Subcutaneous abdominal adipose tissue (tissue), 5 donors: ENCODE results near the gene PLAU.

Experiments
- H3K27ac ChIP-seq: one replicate; pipeline ENCODE4 v1.7.0; 2013; ENCODE audit warnings: low read depth, mild to moderate bottlenecking, inconsistent platforms, low read length, moderate library complexity
- H3K27me3 ChIP-seq, 5 donors: one replicate each; pipeline ENCODE4 v1.7.0; 2013; ENCODE audit warnings: low read length in 5 of 5, inconsistent platforms in 1 of 5; ENCODE audit not compliant: control insufficient read depth in 5 of 5, insufficient read depth in 4 of 5
- H3K36me3 ChIP-seq, 5 donors: one replicate each; pipeline ENCODE4 v1.7.0; 2013; ENCODE audit warnings: low read length in 5 of 5; ENCODE audit not compliant: control insufficient read depth in 5 of 5, insufficient read depth in 5 of 5
- H3K4me1 ChIP-seq, 5 donors: one replicate each; pipeline ENCODE4 v1.7.0; 2013; ENCODE audit warnings: low read length in 5 of 5, mild to moderate bottlenecking in 3 of 5, moderate library complexity in 1 of 5; ENCODE audit not compliant: control insufficient read depth in 5 of 5, insufficient read depth in 5 of 5
- H3K4me3 ChIP-seq, 5 donors: one replicate each; pipeline ENCODE4 v1.7.0; 2013; ENCODE audit warnings: low read length in 5 of 5, low read depth in 1 of 5
- H3K9ac ChIP-seq, 5 donors: one replicate each; pipeline ENCODE4 v1.7.0; 2013; ENCODE audit warnings: low read length in 5 of 5, mild to moderate bottlenecking in 4 of 5, moderate library complexity in 3 of 5
- H3K9me3 ChIP-seq, 5 donors: one replicate each; pipeline ENCODE4 v1.7.0; 2013; ENCODE audit warnings: low read length in 5 of 5; ENCODE audit not compliant: control insufficient read depth in 5 of 5
- donor health status: healthy.
- donor health status: healthy.
- donor health status: healthy.
- donor health status: healthy.
- donor health status: healthy.

Gene PLAU

DNA sequence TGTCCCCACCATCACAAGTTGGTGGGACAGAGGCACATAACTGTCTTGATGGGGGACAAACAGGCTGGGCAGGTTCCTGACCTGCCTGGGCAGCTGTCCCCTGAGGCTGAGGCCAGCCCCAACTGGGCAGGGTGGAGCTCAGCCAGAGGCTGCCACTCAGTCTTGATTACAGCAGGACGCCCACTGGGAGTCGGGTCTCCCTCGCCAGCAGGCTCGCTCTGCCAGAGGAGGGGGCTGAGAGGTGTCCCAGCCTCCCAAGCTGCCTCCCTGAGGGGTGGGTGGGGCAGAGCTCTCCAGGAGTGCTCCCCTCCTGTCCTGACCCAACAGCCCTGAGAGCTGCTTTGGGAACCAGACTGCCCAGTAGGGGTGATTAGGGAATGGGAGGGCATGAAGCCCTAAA lies 34.8 kb upstream of the PLAU start:
- Histone ChIP-seq H3K9ac (no peak overlapping the region), H3K27ac (no peak overlapping the region)

DNA sequence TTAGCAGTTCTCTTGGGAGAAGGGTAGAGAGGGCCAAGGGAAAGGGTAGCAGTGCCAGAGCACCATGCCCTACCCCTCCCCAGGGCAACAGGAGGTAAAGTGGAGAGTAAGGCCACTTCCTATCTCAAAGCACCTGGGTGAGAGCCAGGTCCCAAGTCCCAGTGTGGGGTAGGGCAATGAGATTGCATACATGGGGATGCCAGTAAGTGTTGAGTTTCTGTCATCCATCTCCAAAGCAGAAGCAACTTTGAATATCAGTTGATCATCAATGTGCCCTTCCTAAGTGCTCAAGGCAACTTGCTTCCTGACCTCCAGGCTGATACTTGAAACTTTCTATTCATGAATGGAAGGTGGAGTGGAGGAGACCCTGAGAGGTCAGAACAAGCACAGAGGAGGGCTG lies 34.4 kb upstream of the PLAU start:
- Histone ChIP-seq H3K27ac (no peak overlapping the region), H3K36me3 (peaks cover 0 to 4% (median 4%) of the 10 kb centered on the region in 5 donors), H3K9me3 (no peaks in the 10 kb centered on the region), H3K9ac (no peak overlapping the region), H3K4me3 (no peak overlapping the region), H3K27me3 (no peaks in the 10 kb centered on the region), H3K4me1 (peaks cover 6 to 41% (median 31%) of the 10 kb centered on the region in 5 donors)

More for the DNA sequence above, 34.8 kb upstream of the PLAU start:
- Histone ChIP-seq H3K36me3 (peaks cover 0 to 8% (median 4%) of the 10 kb centered on the region in 5 donors), H3K4me1 (peaks cover 6 to 45% (median 31%) of the 10 kb centered on the region in 5 donors), H3K27me3 (no peaks in the 10 kb centered on the region), H3K9me3 (no peaks in the 10 kb centered on the region), H3K4me3 (no peak overlapping the region)

- peaks cover 4 to 37% (median 27%) of the 10 kb centered on the region in 5 donors for H3K4me1 ChIP-seq
These were observed 34.0 kb upstream of the PLAU start for GRCh38 chr10:73876971-73877370.

DNA sequence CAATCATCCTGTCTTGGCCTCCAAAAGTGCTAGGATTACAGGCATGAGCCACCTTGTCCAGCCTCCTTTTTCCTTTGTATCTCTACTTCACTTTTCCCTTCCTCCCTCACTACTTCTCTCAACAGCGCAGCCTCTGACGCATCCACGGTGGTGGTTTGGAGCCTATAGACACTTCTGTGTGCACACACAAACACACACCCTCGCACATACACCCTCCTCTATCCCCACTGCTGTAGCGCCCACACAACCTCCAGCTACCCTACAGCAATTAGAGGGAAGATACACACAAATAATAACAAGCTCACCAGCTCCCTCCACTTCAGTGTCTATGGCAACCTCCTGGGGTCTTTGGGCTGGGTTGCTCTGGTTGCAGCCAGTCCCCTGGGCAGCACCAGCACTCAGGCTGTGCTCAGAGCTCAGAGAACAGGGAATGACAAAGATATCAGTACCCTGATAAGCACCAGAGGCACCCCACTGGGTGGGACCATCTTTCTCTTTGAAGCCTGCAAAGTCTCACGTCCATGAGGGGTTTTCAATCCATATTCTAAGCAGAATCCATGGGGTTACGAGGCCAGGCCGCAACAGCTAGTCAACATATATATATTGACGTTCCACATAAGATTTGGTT lies 33.3 kb upstream of the PLAU start:
- Histone ChIP-seq H3K36me3 (no peaks in the 10 kb centered on the region), H3K4me3 (no peak overlapping the region), H3K27me3 (no peaks in the 10 kb centered on the region), H3K9ac (no peak overlapping the region), H3K4me1 (peaks cover 3 to 30% (median 21%) of the 10 kb centered on the region in 5 donors), H3K9me3 (no peaks in the 10 kb centered on the region), H3K27ac (no peak overlapping the region)

More at GRCh38 chr10:73876971-73877370, 34.0 kb upstream of the PLAU start:
- Histone ChIP-seq H3K9me3 (no peaks in the 10 kb centered on the region), H3K27ac (no peak overlapping the region), H3K36me3 (peaks cover 0 to 2% (median under 1%) of the 10 kb centered on the region in 5 donors), H3K4me3 (no peak overlapping the region), H3K9ac (no peak overlapping the region), H3K27me3 (no peaks in the 10 kb centered on the region)

- Histone ChIP-seq H3K36me3 (no peaks in the 10 kb centered on the region), H3K4me3 (no peak overlapping the region), H3K9me3 (no peaks in the 10 kb centered on the region), H3K4me1 (peaks cover 3 to 23% (median 14%) of the 10 kb centered on the region in 5 donors), H3K9ac (no peak overlapping the region), H3K27me3 (no peaks in the 10 kb centered on the region), H3K27ac (no peak overlapping the region)
These were observed 32.6 kb upstream of the PLAU start for GRCh38 chr10:73878365-73878764.

DNA sequence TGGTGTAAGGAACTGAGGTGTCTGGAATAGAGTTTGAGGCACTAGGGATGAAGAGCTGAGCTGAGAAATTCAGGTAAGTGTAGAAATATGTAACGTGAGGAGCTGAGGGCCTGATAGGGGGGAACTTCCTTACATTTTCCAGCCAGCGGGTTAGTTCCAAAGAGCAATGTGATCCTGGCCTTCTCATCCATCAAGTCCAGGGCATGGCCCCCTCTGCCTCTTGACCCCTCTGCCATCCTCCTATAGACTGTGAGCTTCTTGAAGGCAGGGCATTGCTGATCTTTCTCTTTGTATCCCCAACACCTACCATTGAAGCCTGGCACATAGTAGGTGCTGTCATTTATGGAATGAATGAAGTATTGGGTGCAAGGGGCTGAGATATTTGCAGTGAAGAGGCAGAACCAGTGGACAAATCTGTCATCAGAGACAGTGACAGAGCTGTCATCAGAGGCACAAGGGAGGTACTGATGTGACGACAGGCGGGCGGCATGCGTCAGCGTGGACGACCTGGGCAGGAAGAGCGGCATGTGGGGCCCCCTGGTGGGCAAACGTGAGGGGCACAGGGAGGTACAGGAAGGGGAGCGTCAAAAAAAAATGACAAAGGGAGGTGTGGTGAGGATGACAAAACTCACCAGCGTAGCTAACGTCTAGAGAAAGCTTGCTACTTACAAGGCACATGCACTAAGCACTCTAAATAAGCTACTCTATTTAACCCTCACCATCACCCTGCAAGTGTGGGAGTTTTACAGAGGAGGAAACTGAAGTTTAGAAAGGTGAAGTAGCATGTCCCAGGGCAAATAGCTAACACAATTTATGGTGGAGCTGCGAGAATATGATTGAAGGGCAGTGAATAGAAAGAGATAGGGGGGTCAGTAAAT lies 31.4 kb upstream of the PLAU start:
- H3K9ac ChIP-seq = no peak overlapping the region
- no peaks in the 10 kb centered on the region for H3K36me3 ChIP-seq
- H3K9me3 ChIP-seq = no peaks in the 10 kb centered on the region
- H3K27ac ChIP-seq = no peak overlapping the region
- H3K4me1 ChIP-seq = peaks cover 3 to 22% (median 12%) of the 10 kb centered on the region in 5 donors
- H3K27me3 ChIP-seq = no peaks in the 10 kb centered on the region
- H3K4me3 ChIP-seq = no peak overlapping the region

GRCh38 chr10:73881221-73881919 lies 29.6 kb upstream of the PLAU start:
- H3K27me3 ChIP-seq = no peaks in the 10 kb centered on the region

DNA sequence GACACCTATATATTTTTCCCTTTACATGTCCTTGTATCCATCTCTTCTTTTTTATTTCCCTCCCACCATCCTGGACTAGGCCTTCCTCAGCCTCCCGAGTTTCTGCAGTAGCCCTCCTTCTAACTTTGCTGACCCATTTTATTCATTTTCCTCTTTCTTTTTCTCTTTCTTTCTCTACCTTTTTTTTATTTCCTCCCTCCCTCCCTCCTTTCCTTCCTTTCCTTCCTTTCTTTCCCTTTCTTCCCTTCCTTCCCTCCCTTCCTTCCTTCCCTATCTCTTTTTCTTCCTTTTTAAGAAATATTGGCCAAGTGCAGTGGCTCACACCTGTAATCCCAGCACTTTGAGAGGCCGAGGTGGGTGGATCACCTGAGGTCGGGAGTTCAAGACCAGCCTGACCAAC lies 26.9 kb upstream of the PLAU start:
- H3K4me1 ChIP-seq = peaks cover 18 to 37% (median 33%) of the 10 kb centered on the region in 5 donors
- no peaks in the 10 kb centered on the region for H3K36me3 ChIP-seq
- no peaks in the 10 kb centered on the region for H3K27me3 ChIP-seq

More at GRCh38 chr10:73881221-73881919, 29.6 kb upstream of the PLAU start:
- H3K27ac ChIP-seq = no peak overlapping the region
- H3K4me1 ChIP-seq = peaks cover 2 to 13% (median 9%) of the 10 kb centered on the region in 5 donors
- H3K9ac ChIP-seq = no peak overlapping the region
- H3K4me3 ChIP-seq = no peak overlapping the region
- H3K9me3 ChIP-seq = no peaks in the 10 kb centered on the region
- no peaks in the 10 kb centered on the region for H3K36me3 ChIP-seq

GRCh38 chr10:73886085-73886529 lies 24.8 kb upstream of the PLAU start:
- peak overlapping the region; percentile 94 for H3K27ac ChIP-seq
- no peaks in the 10 kb centered on the region for H3K9me3 ChIP-seq
- no peaks in the 10 kb centered on the region for H3K36me3 ChIP-seq
- no peaks in the 10 kb centered on the region for H3K27me3 ChIP-seq
- H3K4me1 ChIP-seq = peaks cover 18 to 36% (median 31%) of the 10 kb centered on the region in 5 donors
- H3K9ac ChIP-seq = peak overlapping the region in 4 of 5 donors; percentile 4 to 65 (median 7)
- H3K4me3 ChIP-seq = no peak overlapping the region

More for the DNA sequence above, 26.9 kb upstream of the PLAU start:
- no peak overlapping the region for H3K27ac ChIP-seq
- H3K9me3 ChIP-seq = no peaks in the 10 kb centered on the region
- H3K4me3 ChIP-seq = no peak overlapping the region
- H3K9ac ChIP-seq = no peak overlapping the region
